DMS53 treated with DMSO at 0.1 percent for 48 hours (cell line): Measurements from ENCODE around the gene ANKUB1.

Source experiments
- DNase-seq: peaks from one replicate; lab custom pipeline; 2025; ENCODE audit not compliant: unreplicated experiment; lab: John Stamatoyannopoulos, UW

ANKUB1 gene

DNA sequence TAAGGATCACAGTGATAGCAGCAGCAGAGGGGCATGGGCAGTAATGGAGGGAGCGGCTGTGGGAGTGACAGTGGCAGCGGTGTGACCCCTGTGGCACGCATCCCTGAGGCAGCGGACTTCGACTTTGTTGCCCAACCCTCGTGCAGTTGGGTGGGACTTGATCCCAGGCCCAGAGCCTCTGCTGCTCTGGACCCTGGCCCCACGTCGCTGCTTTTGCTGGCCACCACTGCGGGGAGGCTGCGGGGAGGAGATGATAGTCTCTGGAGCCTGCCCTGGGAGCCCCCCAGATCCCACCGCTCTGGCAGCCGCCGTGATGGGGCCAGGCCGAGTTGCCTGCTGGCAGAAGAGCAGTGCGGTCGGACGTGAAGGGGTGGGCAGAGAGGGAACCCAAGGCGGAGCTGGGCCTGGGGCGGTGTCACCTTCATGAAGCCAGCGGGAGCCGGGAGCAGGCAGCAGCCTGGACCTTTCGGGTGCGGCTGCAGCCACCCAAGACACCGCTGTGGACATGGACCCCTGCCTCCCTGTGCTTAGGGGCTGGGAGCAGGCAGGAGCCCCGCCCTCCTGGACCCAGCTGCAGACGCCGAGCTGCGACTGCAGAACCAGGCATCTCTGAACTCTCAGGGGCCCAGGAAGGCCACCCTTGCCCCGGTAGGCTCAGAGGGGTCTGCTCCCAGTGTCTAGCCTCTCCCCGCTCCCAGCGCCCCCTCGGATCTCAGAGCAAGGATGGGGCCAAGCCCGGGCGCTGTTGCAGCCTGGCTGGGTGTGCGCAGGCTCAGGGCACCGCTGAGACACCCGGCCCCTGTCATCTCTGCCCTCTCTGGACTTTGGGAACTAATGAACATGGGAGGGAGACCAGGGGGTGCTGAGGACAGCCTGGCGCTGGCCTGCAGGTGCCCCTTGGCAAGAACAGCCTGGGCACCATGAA lies 78.4 kb downstream of the ANKUB1 start:
- DNase-seq = no peak
